CD14-positive monocyte (primary cell): ENCODE data around the gene PXDN. TPM values are rescaled to one million over a fixed set of nuclear protein-coding genes. Genes with fewer than 3 reads are reported as not detected.

Source experiments
- DNase-seq, 3 donors: peaks; one replicate each; pipeline ENCODE4 v3.0.0-alpha.2; 2011 to 2022
- H2AFZ ChIP-seq: 2 replicates; pipeline ENCODE4 v1.6.0; 2012; ENCODE audit warnings: mild to moderate bottlenecking, low read depth, low read length, inconsistent platforms; ENCODE audit not compliant: insufficient read depth, poor library complexity, severe bottlenecking
- H3K27ac ChIP-seq, 2 donors: 1 replicate in 1 of 2; 2 replicates in 1 of 2; pipeline ENCODE4 v1.5.1; 2012 to 2013; ENCODE audit warnings: low read length in 2 of 2, control low read depth in 1 of 2, inconsistent platforms in 1 of 2, low read depth in 1 of 2, mild to moderate bottlenecking in 1 of 2
- H3K27me3 ChIP-seq, 2 donors: one replicate each; pipeline versions ENCODE4 v1.6.0 to v1.6.1; 2011 to 2013; ENCODE audit warnings: low read length in 2 of 2; ENCODE audit not compliant: control insufficient read depth in 2 of 2, insufficient read depth in 2 of 2
- H3K36me3 ChIP-seq, 2 donors: replicated peaks in 1 of 2; 1 replicate in 1 of 2; 2 replicates in 1 of 2; pipeline versions ENCODE4 v1.5.1 to v1.6.1; 2012 to 2013; ENCODE audit warnings: low read length in 2 of 2, control low read depth in 1 of 2, inconsistent platforms in 1 of 2, mild to moderate bottlenecking in 1 of 2; ENCODE audit not compliant: insufficient read depth in 2 of 2, control insufficient read depth in 1 of 2
- H3K4me1 ChIP-seq, 2 donors: 1 replicate in 1 of 2; 2 replicates in 1 of 2; pipeline versions ENCODE4 v1.5.1 to v1.6.1; 2012 to 2013; ENCODE audit warnings: low read length in 2 of 2, control low read depth in 1 of 2, inconsistent platforms in 1 of 2, mild to moderate bottlenecking in 1 of 2, moderate library complexity in 1 of 2; ENCODE audit not compliant: insufficient read depth in 2 of 2, control insufficient read depth in 1 of 2
- H3K4me2 ChIP-seq: replicated peaks from 2 replicates; pipeline ENCODE3; 2012; ENCODE audit warnings: low read length, moderate library complexity, mild to moderate bottlenecking; ENCODE audit not compliant: poor library complexity, severe bottlenecking; ENCODE audit errors: extremely low read depth
- H3K4me3 ChIP-seq, 3 experiments: fragments of 200-600 bp in 1 of 3; sonication (generic) in 1 of 3; replicated peaks in 1 of 3; 1 replicate in 2 of 3; 2 replicates in 1 of 3; pipeline ENCODE4 v1.5.1; 2011 to 2013; ENCODE audit warnings: low read length in 3 of 3, mild to moderate bottlenecking in 3 of 3, control low read depth in 2 of 3, low read depth in 2 of 3, inconsistent platforms in 1 of 3, moderate library complexity in 1 of 3
- H3K79me2 ChIP-seq: 2 replicates; pipeline ENCODE4 v1.6.0; 2012; ENCODE audit warnings: mild to moderate bottlenecking, control low read depth, inconsistent platforms, low read length, moderate library complexity; ENCODE audit not compliant: insufficient read depth
- H3K9ac ChIP-seq: 2 replicates; pipeline ENCODE4 v1.6.0; 2017; ENCODE audit warnings: low read length, mild to moderate bottlenecking; ENCODE audit not compliant: insufficient read depth, poor library complexity, severe bottlenecking
- H3K9me3 ChIP-seq, 2 donors: replicated peaks in 1 of 2; 1 replicate in 1 of 2; 2 replicates in 1 of 2; pipeline versions ENCODE4 v1.5.1 to v1.6.1; 2012 to 2013; ENCODE audit warnings: low read length in 2 of 2, control low read depth in 1 of 2; ENCODE audit not compliant: control insufficient read depth in 1 of 2, insufficient read depth in 1 of 2
- H4K20me1 ChIP-seq: 2 replicates; pipeline ENCODE4 v1.6.0; 2012; ENCODE audit warnings: mild to moderate bottlenecking, low read length, control low read depth, moderate library complexity; ENCODE audit not compliant: insufficient read depth
- H3K27ac Mint-ChIP-seq, 7 donors: one replicate each; pipeline ENCODE4 v1.8.0; 2020; ENCODE audit warnings: mild to moderate bottlenecking in 7 of 7, mixed read lengths in 7 of 7, moderate library complexity in 6 of 7, inconsistent platforms in 2 of 7
- H3K27me3 Mint-ChIP-seq, 3 donors: one replicate each; pipeline ENCODE4 v1.8.0; 2021 to 2022; ENCODE audit warnings: low read depth in 3 of 3, mild to moderate bottlenecking in 3 of 3, mixed read lengths in 3 of 3, moderate library complexity in 3 of 3, inconsistent platforms in 1 of 3
- H3K36me3 Mint-ChIP-seq, 2 donors: one replicate each; pipeline ENCODE4 v1.8.0; 2020; ENCODE audit warnings: mixed read lengths in 2 of 2, inconsistent platforms in 1 of 2, mild to moderate bottlenecking in 1 of 2
- H3K4me1 Mint-ChIP-seq: one replicate; pipeline ENCODE4 v1.8.0; 2020; ENCODE audit warnings: mild to moderate bottlenecking, mixed read lengths
- H3K4me3 Mint-ChIP-seq, 2 donors: one replicate each; pipeline ENCODE4 v1.8.0; 2020; ENCODE audit warnings: mild to moderate bottlenecking in 2 of 2, mixed read lengths in 2 of 2, moderate library complexity in 1 of 2
- H3K9me3 Mint-ChIP-seq, 7 donors: one replicate each; pipeline ENCODE4 v1.8.0; 2020 to 2022; ENCODE audit warnings: mixed read lengths in 7 of 7, mild to moderate bottlenecking in 6 of 7, moderate library complexity in 6 of 7, inconsistent platforms in 2 of 7
- CTCF ChIP-seq: fragments of 200-600 bp; IDR thresholded peaks from one replicate; pipeline ENCODE4 v1.8.0; 2022; ENCODE audit warnings: antibody characterized with exemption, mild to moderate bottlenecking
- WGBS: methylation state at CpG from one replicate; pipeline ENCODE4 v1.1.5; 2013; ENCODE audit warnings: missing lambda C conversion rate; ENCODE audit not compliant: insufficient coverage; 5-methylcytosine and 5-hydroxymethylcytosine counted together
- intact Hi-C, 2 donors: fragments of 100-400 bp; cut with micrococcal nuclease; formaldehyde crosslinking; loops; one replicate each; pipeline versions ENCODE4 v1.15.0 to v1.15.1; 2023
- polyA plus RNA-seq, 3 donors: library from polyadenylated mRNA; depleted of rRNA in 1 of 3; unstranded in 2 of 3; stranded (reverse) in 1 of 3; fragments of 300-500 nt in 2 of 3; fragments of >200 nt in 1 of 3; fragmentation: Illumina TruSeq in 2 of 3; gene quantifications; 1 replicate in 2 of 3; 2 replicates in 1 of 3; pipeline ENCODE4 v1.2.3, GENCODE V29; 2012 to 2021

The PXDN gene
- polyA plus RNA-seq, 3 donors: not detected

GRCh38 chr2:1791685-1792435 lies 47.5 kb upstream of the PXDN start:
- no peaks in the 10 kb centered on the region for H3K27me3 ChIP-seq
- no peaks in the 10 kb centered on the region for H3K4me1 ChIP-seq
- H3K4me1 Mint-ChIP-seq: no peaks in the 10 kb centered on the region
- no peak overlapping the region for H3K4me2 ChIP-seq
- peaks cover 3 to 4% (median 4%) of the 10 kb centered on the region in 3 donors for H3K27me3 Mint-ChIP-seq
- H3K4me3 ChIP-seq: no peak overlapping the region
- H3K79me2 ChIP-seq: no peaks in the 10 kb centered on the region
- no peaks in the 10 kb centered on the region for H4K20me1 ChIP-seq
- no peak overlapping the region for H3K9ac ChIP-seq
- DNase-seq: no peak
- no peak overlapping the region for H3K4me3 Mint-ChIP-seq
- no peaks in the 10 kb centered on the region for H3K36me3 Mint-ChIP-seq
- H2AFZ ChIP-seq: no peak overlapping the region
- intact Hi-C loops: no loop called here
- no peak overlapping the region for H3K27ac ChIP-seq
- no peaks in the 10 kb centered on the region for H3K36me3 ChIP-seq
- H3K9me3 ChIP-seq: no peaks in the 10 kb centered on the region
- H3K27ac Mint-ChIP-seq: no peak overlapping the region
- peaks cover 0 to 2% (median 1%) of the 10 kb centered on the region in 7 donors for H3K9me3 Mint-ChIP-seq
- 91% methylated on average over 11 of the region's 16 CpGs for WGBS
- TF ChIP-seq CTCF: no peak

- no peak for DNase-seq
- Mint-ChIP-seq H3K36me3 (no peaks in the 10 kb centered on the region), H3K9me3 (peaks cover 0 to 2% (median 0%) of the 10 kb centered on the region in 7 donors), H3K27ac (no peak overlapping the region), H3K27me3 (peaks cover 2 to 4% (median 3%) of the 10 kb centered on the region in 3 donors), H3K4me1 (no peaks in the 10 kb centered on the region), H3K4me3 (no peak overlapping the region)
- H3K79me2 ChIP-seq: no peaks in the 10 kb centered on the region
- no peaks in the 10 kb centered on the region for H4K20me1 ChIP-seq
- no peak overlapping the region for H3K27ac ChIP-seq
- H3K9me3 ChIP-seq: no peaks in the 10 kb centered on the region
- H3K27me3 ChIP-seq: no peaks in the 10 kb centered on the region
- no peak overlapping the region for H3K9ac ChIP-seq
- H3K4me3 ChIP-seq: no peak overlapping the region
- no peaks in the 10 kb centered on the region for H3K36me3 ChIP-seq
- no peak overlapping the region for H2AFZ ChIP-seq
- WGBS: 100% methylated on average over 1 of the region's 6 CpGs
- no peak for TF ChIP-seq CTCF
- no peak overlapping the region for H3K4me2 ChIP-seq
- intact Hi-C loops: no loop called here
- no peaks in the 10 kb centered on the region for H3K4me1 ChIP-seq
Observed at GRCh38 chr2:1791006-1791605, 46.8 kb upstream of the PXDN start.
